Ovary (tissue), 3 donors: ENCODE data around the gene CAPG.

Experiments
- POLR2A ChIP-seq: fragments of 450-650 bp; IDR thresholded peaks from one replicate; pipeline ENCODE4 v1.6.1; 2017; ENCODE audit warnings: antibody characterized with exemption, mild to moderate bottlenecking, moderate library complexity
- TF ChIP-seq, protein P1 (sequence below), 3 donors: fragments of 450-650 bp in 2 of 3; fragments of 200-600 bp in 1 of 3; IDR thresholded peaks; one replicate each; pipeline versions ENCODE4 v1.5.1 to v1.8.0; 2016 to 2022; ENCODE audit warnings: antibody characterized with exemption in 3 of 3, mild to moderate bottlenecking in 1 of 3
- donor health status: DM: no; HTN: no; CAD: no.

GRCh38 chr2:85439025-85439472, 28.9 kb upstream of the CAPG start:
- TF ChIP-seq POLR2A: no peak
- TF ChIP-seq, protein P1, sequence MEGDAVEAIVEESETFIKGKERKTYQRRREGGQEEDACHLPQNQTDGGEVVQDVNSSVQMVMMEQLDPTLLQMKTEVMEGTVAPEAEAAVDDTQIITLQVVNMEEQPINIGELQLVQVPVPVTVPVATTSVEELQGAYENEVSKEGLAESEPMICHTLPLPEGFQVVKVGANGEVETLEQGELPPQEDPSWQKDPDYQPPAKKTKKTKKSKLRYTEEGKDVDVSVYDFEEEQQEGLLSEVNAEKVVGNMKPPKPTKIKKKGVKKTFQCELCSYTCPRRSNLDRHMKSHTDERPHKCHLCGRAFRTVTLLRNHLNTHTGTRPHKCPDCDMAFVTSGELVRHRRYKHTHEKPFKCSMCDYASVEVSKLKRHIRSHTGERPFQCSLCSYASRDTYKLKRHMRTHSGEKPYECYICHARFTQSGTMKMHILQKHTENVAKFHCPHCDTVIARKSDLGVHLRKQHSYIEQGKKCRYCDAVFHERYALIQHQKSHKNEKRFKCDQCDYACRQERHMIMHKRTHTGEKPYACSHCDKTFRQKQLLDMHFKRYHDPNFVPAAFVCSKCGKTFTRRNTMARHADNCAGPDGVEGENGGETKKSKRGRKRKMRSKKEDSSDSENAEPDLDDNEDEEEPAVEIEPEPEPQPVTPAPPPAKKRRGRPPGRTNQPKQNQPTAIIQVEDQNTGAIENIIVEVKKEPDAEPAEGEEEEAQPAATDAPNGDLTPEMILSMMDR (IDR thresholded peaks at IDR 0.05): no peak
